GM21423 (cell line): ENCODE data around the gene LPA.
A peak's percentile ranks its signal among the peaks of the same experiment; 100 is the strongest.
"Not testable (repeated sequence)": the region's sequence is repeated elsewhere in the genome, so short reads cannot be mapped to it uniquely, and the experiment has no call there.

Source experiments
- ATAC-seq: cut with Tn5 transposase; IDR thresholded peaks from one replicate; pipeline ENCODE4 v1.9.1; 2021; ENCODE audit warnings: mild to moderate bottlenecking, moderate library complexity; ENCODE audit not compliant: unreplicated experiment

LPA gene

GRCh38 chr6:160662429-160662828, 1.6 kb downstream of the LPA start:
- no peak for ATAC-seq

GRCh38 chr6:160661216-160661615, 2.9 kb downstream of the LPA start:
- no peak for ATAC-seq

GRCh38 chr6:160659562-160659961, 4.5 kb downstream of the LPA start:
- no peak for ATAC-seq

- ATAC-seq, result no peak
Measured at GRCh38 chr6:160634706-160635105, 29.4 kb downstream of the LPA start.

- no peak for ATAC-seq
Measured at GRCh38 chr6:160595838-160596832, 67.9 kb downstream of the LPA start.

DNA sequence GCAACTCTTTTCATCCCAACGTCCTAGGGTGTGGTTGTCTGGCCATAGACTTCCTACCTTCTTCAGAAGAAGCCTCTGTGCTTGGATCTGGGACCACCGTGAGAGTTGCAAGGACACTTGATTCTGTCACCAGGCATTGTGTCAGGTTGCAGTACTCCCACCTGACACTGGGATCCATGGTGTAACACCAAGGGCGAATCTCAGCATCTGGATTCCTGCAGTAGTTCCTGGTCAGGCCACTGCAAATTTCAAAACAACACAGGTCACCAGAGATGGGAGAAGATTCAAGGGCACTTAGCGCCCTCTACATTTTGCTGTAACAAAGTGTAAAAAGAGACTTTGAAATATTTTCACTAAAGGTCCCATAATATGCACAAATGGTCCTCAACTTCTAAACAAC, 68.8 kb downstream of the LPA start:
- ATAC-seq, result not testable (repeated sequence)

DNA sequence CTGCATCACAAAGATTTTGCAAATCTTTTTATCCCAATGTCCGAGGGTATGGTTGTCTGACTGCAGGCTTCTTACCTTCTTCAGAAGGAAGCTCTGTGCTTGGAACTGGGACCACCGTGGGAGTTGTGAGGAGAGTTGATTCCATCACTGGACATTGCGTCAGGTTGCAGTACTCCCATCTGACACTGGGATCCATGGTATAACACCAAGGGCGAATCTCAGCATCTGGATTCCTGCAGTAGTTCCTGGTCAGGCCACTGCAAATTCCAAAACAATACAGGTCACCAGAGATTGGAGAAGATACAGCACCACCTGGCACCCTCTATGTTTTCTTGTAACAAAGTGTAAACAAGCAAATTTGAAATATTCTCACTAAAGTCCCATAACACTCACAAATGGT, 77.7 kb downstream of the LPA start:
- ATAC-seq, result no peak

GRCh38 chr6:160583794-160584193, 80.3 kb downstream of the LPA start:
- no peak for ATAC-seq

GRCh38 chr6:160581406-160581805, 82.7 kb downstream of the LPA start:
- no peak for ATAC-seq

GRCh38 chr6:160578515-160578914, 85.6 kb downstream of the LPA start:
- not testable (repeated sequence) for ATAC-seq

- ATAC-seq, result no peak
Measured at GRCh38 chr6:160573943-160574342, 90.1 kb downstream of the LPA start.

GRCh38 chr6:160571201-160571600, 92.9 kb downstream of the LPA start:
- ATAC-seq, result not testable (repeated sequence)

DNA sequence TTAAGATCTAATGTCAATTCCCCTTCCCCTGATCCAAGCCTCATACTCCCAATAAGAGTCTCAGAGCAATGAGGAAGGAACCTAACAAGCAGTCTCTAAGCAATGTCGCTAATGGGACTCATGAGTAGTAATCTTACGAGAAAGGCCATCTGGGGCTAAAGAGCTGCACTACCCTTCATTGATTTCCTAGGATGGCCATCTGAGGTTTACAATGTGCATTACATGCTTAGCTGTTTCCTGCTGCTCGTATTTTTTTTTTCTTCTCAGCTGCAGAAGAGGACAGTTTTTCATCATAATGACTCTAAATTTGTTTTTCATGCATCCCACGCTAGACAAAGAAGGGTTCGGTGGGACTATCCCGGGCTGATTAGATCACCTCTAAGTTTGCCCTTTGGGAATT, 119.3 kb downstream of the LPA start:
- no peak for ATAC-seq

DNA sequence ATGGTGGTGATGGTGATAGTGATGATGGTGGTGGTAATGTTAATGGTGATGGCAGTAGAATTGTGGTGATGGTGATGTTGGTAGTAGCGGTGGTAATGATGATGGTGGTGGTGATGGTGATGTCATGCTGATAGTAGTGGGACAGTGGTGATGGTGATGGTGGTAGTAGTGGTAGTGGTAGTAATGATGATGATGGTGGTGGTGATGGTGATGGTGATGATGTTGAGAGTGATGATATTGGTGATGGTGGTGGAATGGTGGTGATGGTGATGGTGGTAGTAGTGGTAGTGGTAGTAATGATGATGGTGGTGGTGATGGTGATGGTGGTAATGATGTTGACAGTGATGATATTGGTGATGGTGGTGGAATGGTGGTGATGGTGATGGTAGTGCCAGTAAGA, 128.8 kb downstream of the LPA start:
- ATAC-seq, result no peak

GRCh38 chr6:160534050-160534696, 129.9 kb downstream of the LPA start:
- peak; percentile 87 for ATAC-seq

GRCh38 chr6:160532315-160532714, 131.8 kb downstream of the LPA start:
- ATAC-seq, result no peak

DNA sequence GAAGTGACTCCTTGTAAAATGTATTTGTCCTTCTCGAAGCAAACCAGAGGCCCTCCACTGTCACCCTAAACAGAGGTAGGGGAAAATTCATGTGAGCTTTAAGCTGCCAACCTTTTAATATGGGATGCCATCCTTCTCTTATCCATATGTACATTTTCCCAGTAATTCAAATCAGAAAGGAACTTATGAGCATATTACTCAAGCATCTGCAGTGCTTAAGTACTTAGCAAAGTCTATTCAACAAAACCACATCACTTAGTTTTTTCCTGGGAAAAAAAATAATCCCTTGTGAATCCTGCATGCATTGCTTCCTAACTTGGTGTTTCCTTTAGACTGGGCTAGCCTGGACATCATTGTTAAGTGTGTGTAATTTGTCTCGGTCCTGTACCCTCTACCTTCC, 132.2 kb downstream of the LPA start:
- ATAC-seq, result no peak

DNA sequence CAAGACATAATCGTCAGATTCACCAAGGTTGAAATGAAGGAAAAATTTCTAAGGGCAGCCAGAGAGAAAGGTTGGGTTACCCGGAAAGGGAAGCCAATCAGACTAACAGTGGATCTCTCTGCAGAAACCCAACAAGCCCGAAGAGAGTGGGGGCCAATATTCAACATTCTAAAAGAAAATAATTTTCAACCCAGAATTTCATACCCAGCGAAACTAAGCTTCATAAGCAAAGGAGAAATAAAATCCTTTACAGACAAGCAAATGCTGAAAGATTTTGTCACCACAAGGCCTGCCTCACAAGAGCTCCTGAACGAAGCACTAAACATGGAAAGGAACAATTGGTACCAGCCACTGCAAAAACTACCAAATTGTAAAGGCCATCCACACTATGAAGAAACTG, 134.6 kb downstream of the LPA start:
- not testable (repeated sequence) for ATAC-seq

DNA sequence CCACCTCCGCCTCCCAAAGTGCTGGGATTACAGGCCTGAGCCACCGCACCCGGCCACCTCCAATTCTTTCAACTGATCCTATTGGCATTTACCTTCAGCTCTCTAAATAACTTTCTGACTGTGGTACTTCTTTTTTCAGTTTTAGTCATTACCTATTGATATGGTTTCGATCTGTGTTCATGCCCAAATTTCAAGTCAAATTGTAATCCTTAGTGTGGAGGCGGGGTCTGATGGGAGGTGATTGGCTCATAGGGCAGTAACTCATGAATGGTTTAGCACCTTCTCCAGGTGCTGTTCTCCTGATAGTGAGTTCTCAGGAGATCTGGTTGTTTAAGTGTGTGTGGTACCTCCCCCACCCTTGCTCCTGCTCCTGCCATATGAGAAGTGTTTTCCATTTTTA, 140.9 kb downstream of the LPA start:
- no peak for ATAC-seq

GRCh38 chr6:160520043-160520904, 143.8 kb downstream of the LPA start:
- ATAC-seq, result peak; percentile 78

- ATAC-seq, result peak; percentile 84
Measured at GRCh38 chr6:160519603-160520042, 144.5 kb downstream of the LPA start.
